Measurements from ENCODE around the gene SV2C.

SV2C gene

GRCh38 chr5:76252437-76252836, 169.3 kb downstream of the SV2C start:
- Histone ChIP-seq H3K36me3 (ENCODE audit: insufficient read depth, low read length) (no peaks in the 10 kb centered on the region), H3F3A (ENCODE audit: low read depth) (no peaks in the 10 kb centered on the region)

GRCh38 chr5:76256116-76256889, 173.1 kb downstream of the SV2C start:
- H4K20me1 ChIP-seq (ENCODE audit: insufficient read depth, low read length, poor library complexity, severe bottlenecking), result no peaks in the 10 kb centered on the region
- H3K4me2 ChIP-seq (ENCODE audit: low read depth, low read length, poor library complexity, severe bottlenecking), result peak overlapping the region; percentile 12
- no peak for TF ChIP-seq EZH2phosphoT487 (IDR thresholded peaks at IDR 0.05; ENCODE audit: borderline replicate concordance)
- TF ChIP-seq, protein P1, sequence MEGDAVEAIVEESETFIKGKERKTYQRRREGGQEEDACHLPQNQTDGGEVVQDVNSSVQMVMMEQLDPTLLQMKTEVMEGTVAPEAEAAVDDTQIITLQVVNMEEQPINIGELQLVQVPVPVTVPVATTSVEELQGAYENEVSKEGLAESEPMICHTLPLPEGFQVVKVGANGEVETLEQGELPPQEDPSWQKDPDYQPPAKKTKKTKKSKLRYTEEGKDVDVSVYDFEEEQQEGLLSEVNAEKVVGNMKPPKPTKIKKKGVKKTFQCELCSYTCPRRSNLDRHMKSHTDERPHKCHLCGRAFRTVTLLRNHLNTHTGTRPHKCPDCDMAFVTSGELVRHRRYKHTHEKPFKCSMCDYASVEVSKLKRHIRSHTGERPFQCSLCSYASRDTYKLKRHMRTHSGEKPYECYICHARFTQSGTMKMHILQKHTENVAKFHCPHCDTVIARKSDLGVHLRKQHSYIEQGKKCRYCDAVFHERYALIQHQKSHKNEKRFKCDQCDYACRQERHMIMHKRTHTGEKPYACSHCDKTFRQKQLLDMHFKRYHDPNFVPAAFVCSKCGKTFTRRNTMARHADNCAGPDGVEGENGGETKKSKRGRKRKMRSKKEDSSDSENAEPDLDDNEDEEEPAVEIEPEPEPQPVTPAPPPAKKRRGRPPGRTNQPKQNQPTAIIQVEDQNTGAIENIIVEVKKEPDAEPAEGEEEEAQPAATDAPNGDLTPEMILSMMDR (conservative IDR thresholded peaks at IDR 0.05; ENCODE audit: low read length), result peak; percentile 91
- H3K4me3 ChIP-seq (ENCODE audit: low read length, poor library complexity, severe bottlenecking), result no peak overlapping the region
- H3F3A ChIP-seq (ENCODE audit: low read depth), result no peaks in the 10 kb centered on the region
- peak overlapping the region; percentile 49; the same call in 1 of the 2 replicates for H2AFZ ChIP-seq (ENCODE audit: low read length)
- peaks cover 2% of the 10 kb centered on the region for H3K4me1 ChIP-seq (ENCODE audit: insufficient read depth, low read length, poor library complexity, severe bottlenecking)
- no peaks in the 10 kb centered on the region for H3K79me2 ChIP-seq (ENCODE audit: insufficient read depth, low read length)
- H3K36me3 ChIP-seq (ENCODE audit: insufficient read depth, low read length), result no peaks in the 10 kb centered on the region
- no peaks in the 10 kb centered on the region for H3K9me3 ChIP-seq (ENCODE audit: insufficient read depth, low read depth, low read length)
- no peaks in the 10 kb centered on the region for H3K27me3 ChIP-seq (ENCODE audit: insufficient read depth, low read length, poor library complexity, severe bottlenecking)
- H3K9ac ChIP-seq (ENCODE audit: low read depth, low read length, poor library complexity, severe bottlenecking), result no peak overlapping the region
- no peaks in the 10 kb centered on the region for H3K9me2 ChIP-seq (replicated peaks; ENCODE audit: low read depth, low read length)

More at GRCh38 chr5:76252437-76252836, 169.3 kb downstream of the SV2C start:
- Histone ChIP-seq H3K79me2 (ENCODE audit: insufficient read depth, low read length) (no peaks in the 10 kb centered on the region), H3K27me3 (ENCODE audit: insufficient read depth, low read length, poor library complexity, severe bottlenecking) (no peaks in the 10 kb centered on the region), H4K20me1 (ENCODE audit: insufficient read depth, low read length, poor library complexity, severe bottlenecking) (no peaks in the 10 kb centered on the region), H3K4me1 (ENCODE audit: insufficient read depth, low read length, poor library complexity, severe bottlenecking) (no peaks in the 10 kb centered on the region), H3K9ac (ENCODE audit: low read depth, low read length, poor library complexity, severe bottlenecking) (no peak overlapping the region), H3K4me3 (ENCODE audit: low read length, poor library complexity, severe bottlenecking) (no peak overlapping the region), H3K9me2 (replicated peaks; ENCODE audit: low read depth, low read length) (no peaks in the 10 kb centered on the region), H2AFZ (ENCODE audit: low read length) (no peak overlapping the region), H3K9me3 (ENCODE audit: insufficient read depth, low read depth, low read length) (no peaks in the 10 kb centered on the region), H3K4me2 (ENCODE audit: low read depth, low read length, poor library complexity, severe bottlenecking) (no peak overlapping the region)
- TF ChIP-seq, protein P1 (conservative IDR thresholded peaks at IDR 0.05; ENCODE audit: low read length), result no peak
- no peak for TF ChIP-seq EZH2phosphoT487 (IDR thresholded peaks at IDR 0.05; ENCODE audit: borderline replicate concordance)

DNA sequence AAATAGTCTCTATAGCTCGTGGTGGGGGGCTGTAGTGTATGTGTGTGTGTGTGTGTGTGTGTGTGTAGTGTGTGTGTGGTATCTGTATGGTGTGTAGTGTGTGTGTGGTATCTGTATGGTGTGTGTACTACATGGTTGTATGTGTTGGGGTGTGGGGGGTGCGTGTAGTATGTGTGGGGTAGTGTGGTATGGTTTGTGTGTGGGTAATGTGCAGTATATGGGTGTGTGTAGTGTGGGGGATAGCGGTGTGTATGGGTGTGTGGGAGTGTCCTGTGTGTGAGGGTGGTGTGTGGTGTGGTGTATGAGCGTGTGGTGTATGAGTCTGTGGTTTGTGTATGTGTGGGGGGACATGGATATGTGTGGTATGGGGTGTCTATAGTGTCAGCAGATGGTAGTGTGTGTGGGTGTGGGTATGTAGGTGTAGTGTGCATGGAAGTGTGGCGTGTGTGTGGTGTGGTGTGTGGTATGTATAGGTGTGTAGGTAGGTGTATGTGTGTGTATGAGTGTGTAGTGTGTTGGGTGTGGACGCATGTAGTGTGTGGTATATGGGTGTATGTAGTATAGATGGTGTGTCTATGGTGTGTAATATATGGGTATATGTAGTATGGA, 174.1 kb downstream of the SV2C start:
- Histone ChIP-seq H3K4me1 (ENCODE audit: insufficient read depth, low read length, poor library complexity, severe bottlenecking) (peaks cover 2% of the 10 kb centered on the region), H3K4me3 (ENCODE audit: low read length, poor library complexity, severe bottlenecking) (no peak overlapping the region), H3K9ac (ENCODE audit: low read depth, low read length, poor library complexity, severe bottlenecking) (no peak overlapping the region), H2AFZ (ENCODE audit: low read length) (no peak overlapping the region), H3F3A (ENCODE audit: low read depth) (no peaks in the 10 kb centered on the region), H4K20me1 (ENCODE audit: insufficient read depth, low read length, poor library complexity, severe bottlenecking) (no peaks in the 10 kb centered on the region), H3K9me2 (replicated peaks; ENCODE audit: low read depth, low read length) (no peaks in the 10 kb centered on the region), H3K36me3 (ENCODE audit: insufficient read depth, low read length) (no peaks in the 10 kb centered on the region), H3K79me2 (ENCODE audit: insufficient read depth, low read length) (no peaks in the 10 kb centered on the region), H3K4me2 (ENCODE audit: low read depth, low read length, poor library complexity, severe bottlenecking) (no peak overlapping the region), H3K27me3 (ENCODE audit: insufficient read depth, low read length, poor library complexity, severe bottlenecking) (no peaks in the 10 kb centered on the region), H3K9me3 (ENCODE audit: insufficient read depth, low read depth, low read length) (no peaks in the 10 kb centered on the region)
- no peak for TF ChIP-seq EZH2phosphoT487 (IDR thresholded peaks at IDR 0.05; ENCODE audit: borderline replicate concordance)

Measured in Loucy (cell line).